CD14-positive monocyte (primary cell): ENCODE results near the gene DSTN. TPM values are rescaled to one million over a fixed set of nuclear protein-coding genes. Genes with fewer than 3 reads are reported as not detected.

Experiments used
- DNase-seq, 3 donors: peaks; one replicate each; pipeline ENCODE4 v3.0.0-alpha.2; 2011 to 2022
- H2AFZ ChIP-seq: 2 replicates; pipeline ENCODE4 v1.6.0; 2012; ENCODE audit warnings: mild to moderate bottlenecking, low read depth, low read length, inconsistent platforms; ENCODE audit not compliant: insufficient read depth, poor library complexity, severe bottlenecking
- H3K27ac ChIP-seq, 2 donors: 1 replicate in 1 of 2; 2 replicates in 1 of 2; pipeline ENCODE4 v1.5.1; 2012 to 2013; ENCODE audit warnings: low read length in 2 of 2, control low read depth in 1 of 2, inconsistent platforms in 1 of 2, low read depth in 1 of 2, mild to moderate bottlenecking in 1 of 2
- H3K27me3 ChIP-seq, 2 donors: one replicate each; pipeline versions ENCODE4 v1.6.0 to v1.6.1; 2011 to 2013; ENCODE audit warnings: low read length in 2 of 2; ENCODE audit not compliant: control insufficient read depth in 2 of 2, insufficient read depth in 2 of 2
- H3K36me3 ChIP-seq, 2 donors: replicated peaks in 1 of 2; 1 replicate in 1 of 2; 2 replicates in 1 of 2; pipeline versions ENCODE4 v1.5.1 to v1.6.1; 2012 to 2013; ENCODE audit warnings: low read length in 2 of 2, control low read depth in 1 of 2, inconsistent platforms in 1 of 2, mild to moderate bottlenecking in 1 of 2; ENCODE audit not compliant: insufficient read depth in 2 of 2, control insufficient read depth in 1 of 2
- H3K4me1 ChIP-seq, 2 donors: 1 replicate in 1 of 2; 2 replicates in 1 of 2; pipeline versions ENCODE4 v1.5.1 to v1.6.1; 2012 to 2013; ENCODE audit warnings: low read length in 2 of 2, control low read depth in 1 of 2, inconsistent platforms in 1 of 2, mild to moderate bottlenecking in 1 of 2, moderate library complexity in 1 of 2; ENCODE audit not compliant: insufficient read depth in 2 of 2, control insufficient read depth in 1 of 2
- H3K4me2 ChIP-seq: replicated peaks from 2 replicates; pipeline ENCODE3; 2012; ENCODE audit warnings: low read length, moderate library complexity, mild to moderate bottlenecking; ENCODE audit not compliant: poor library complexity, severe bottlenecking; ENCODE audit errors: extremely low read depth
- H3K4me3 ChIP-seq, 3 experiments: fragments of 200-600 bp in 1 of 3; sonication (generic) in 1 of 3; replicated peaks in 1 of 3; 1 replicate in 2 of 3; 2 replicates in 1 of 3; pipeline ENCODE4 v1.5.1; 2011 to 2013; ENCODE audit warnings: low read length in 3 of 3, mild to moderate bottlenecking in 3 of 3, control low read depth in 2 of 3, low read depth in 2 of 3, inconsistent platforms in 1 of 3, moderate library complexity in 1 of 3
- H3K79me2 ChIP-seq: 2 replicates; pipeline ENCODE4 v1.6.0; 2012; ENCODE audit warnings: mild to moderate bottlenecking, control low read depth, inconsistent platforms, low read length, moderate library complexity; ENCODE audit not compliant: insufficient read depth
- H3K9ac ChIP-seq: 2 replicates; pipeline ENCODE4 v1.6.0; 2017; ENCODE audit warnings: low read length, mild to moderate bottlenecking; ENCODE audit not compliant: insufficient read depth, poor library complexity, severe bottlenecking
- H3K9me3 ChIP-seq, 2 donors: replicated peaks in 1 of 2; 1 replicate in 1 of 2; 2 replicates in 1 of 2; pipeline versions ENCODE4 v1.5.1 to v1.6.1; 2012 to 2013; ENCODE audit warnings: low read length in 2 of 2, control low read depth in 1 of 2; ENCODE audit not compliant: control insufficient read depth in 1 of 2, insufficient read depth in 1 of 2
- H4K20me1 ChIP-seq: 2 replicates; pipeline ENCODE4 v1.6.0; 2012; ENCODE audit warnings: mild to moderate bottlenecking, low read length, control low read depth, moderate library complexity; ENCODE audit not compliant: insufficient read depth
- H3K27ac Mint-ChIP-seq, 7 donors: one replicate each; pipeline ENCODE4 v1.8.0; 2020; ENCODE audit warnings: mild to moderate bottlenecking in 7 of 7, mixed read lengths in 7 of 7, moderate library complexity in 6 of 7, inconsistent platforms in 2 of 7
- H3K27me3 Mint-ChIP-seq, 3 donors: one replicate each; pipeline ENCODE4 v1.8.0; 2021 to 2022; ENCODE audit warnings: low read depth in 3 of 3, mild to moderate bottlenecking in 3 of 3, mixed read lengths in 3 of 3, moderate library complexity in 3 of 3, inconsistent platforms in 1 of 3
- H3K36me3 Mint-ChIP-seq, 2 donors: one replicate each; pipeline ENCODE4 v1.8.0; 2020; ENCODE audit warnings: mixed read lengths in 2 of 2, inconsistent platforms in 1 of 2, mild to moderate bottlenecking in 1 of 2
- H3K4me1 Mint-ChIP-seq: one replicate; pipeline ENCODE4 v1.8.0; 2020; ENCODE audit warnings: mild to moderate bottlenecking, mixed read lengths
- H3K4me3 Mint-ChIP-seq, 2 donors: one replicate each; pipeline ENCODE4 v1.8.0; 2020; ENCODE audit warnings: mild to moderate bottlenecking in 2 of 2, mixed read lengths in 2 of 2, moderate library complexity in 1 of 2
- H3K9me3 Mint-ChIP-seq, 7 donors: one replicate each; pipeline ENCODE4 v1.8.0; 2020 to 2022; ENCODE audit warnings: mixed read lengths in 7 of 7, mild to moderate bottlenecking in 6 of 7, moderate library complexity in 6 of 7, inconsistent platforms in 2 of 7
- WGBS: methylation state at CpG from one replicate; pipeline ENCODE4 v1.1.5; 2013; ENCODE audit warnings: missing lambda C conversion rate; ENCODE audit not compliant: insufficient coverage; 5-methylcytosine and 5-hydroxymethylcytosine counted together
- intact Hi-C, 2 donors: fragments of 100-400 bp; cut with micrococcal nuclease; formaldehyde crosslinking; loops; one replicate each; pipeline versions ENCODE4 v1.15.0 to v1.15.1; 2023
- polyA plus RNA-seq, 3 donors: library from polyadenylated mRNA; depleted of rRNA in 1 of 3; unstranded in 2 of 3; stranded (reverse) in 1 of 3; fragments of 300-500 nt in 2 of 3; fragments of >200 nt in 1 of 3; fragmentation: Illumina TruSeq in 2 of 3; gene quantifications; 1 replicate in 2 of 3; 2 replicates in 1 of 3; pipeline ENCODE4 v1.2.3, GENCODE V29; 2012 to 2021
- TF ChIP-seq, protein P1 (sequence below): fragments of 200-600 bp; IDR thresholded peaks from one replicate; pipeline ENCODE4 v1.8.0; 2022; ENCODE audit warnings: antibody characterized with exemption, mild to moderate bottlenecking

The DSTN gene
- polyA plus RNA-seq, 3 donors: 15.6 to 63.8 (median 58.4) TPM

GRCh38 chr20:17648791-17649730, 79.2 kb downstream of the DSTN start:
- DNase-seq: no peak
- Mint-ChIP-seq H3K36me3 (peaks cover 17 to 49% of the 10 kb centered on the region in 2 donors), H3K27ac (peak overlapping the region in 5 of 7 donors; percentile 66 to 85 (median 80)), H3K9me3 (no peaks in the 10 kb centered on the region), H3K27me3 (peaks cover 0 to 3% (median 0%) of the 10 kb centered on the region in 3 donors), H3K4me1 (peaks cover 57% of the 10 kb centered on the region), H3K4me3 (peak overlapping the region; percentile 24 to 59)
- Histone ChIP-seq H3K4me1 (peaks cover 27 to 46% of the 10 kb centered on the region in 2 donors), H3K4me3 (no peak overlapping the region), H4K20me1 (peaks cover 93% of the 10 kb centered on the region), H3K27ac (peak overlapping the region in 1 of 2 donors; percentile 53), H3K79me2 (peaks cover 64% of the 10 kb centered on the region), H3K36me3 (peaks cover 8 to 62% of the 10 kb centered on the region in 2 donors), H3K9me3 (no peaks in the 10 kb centered on the region), H3K27me3 (no peaks in the 10 kb centered on the region), H3K4me2 (peak overlapping the region; percentile 32), H2AFZ (no peak overlapping the region), H3K9ac (no peak overlapping the region)
- TF ChIP-seq, protein P1, sequence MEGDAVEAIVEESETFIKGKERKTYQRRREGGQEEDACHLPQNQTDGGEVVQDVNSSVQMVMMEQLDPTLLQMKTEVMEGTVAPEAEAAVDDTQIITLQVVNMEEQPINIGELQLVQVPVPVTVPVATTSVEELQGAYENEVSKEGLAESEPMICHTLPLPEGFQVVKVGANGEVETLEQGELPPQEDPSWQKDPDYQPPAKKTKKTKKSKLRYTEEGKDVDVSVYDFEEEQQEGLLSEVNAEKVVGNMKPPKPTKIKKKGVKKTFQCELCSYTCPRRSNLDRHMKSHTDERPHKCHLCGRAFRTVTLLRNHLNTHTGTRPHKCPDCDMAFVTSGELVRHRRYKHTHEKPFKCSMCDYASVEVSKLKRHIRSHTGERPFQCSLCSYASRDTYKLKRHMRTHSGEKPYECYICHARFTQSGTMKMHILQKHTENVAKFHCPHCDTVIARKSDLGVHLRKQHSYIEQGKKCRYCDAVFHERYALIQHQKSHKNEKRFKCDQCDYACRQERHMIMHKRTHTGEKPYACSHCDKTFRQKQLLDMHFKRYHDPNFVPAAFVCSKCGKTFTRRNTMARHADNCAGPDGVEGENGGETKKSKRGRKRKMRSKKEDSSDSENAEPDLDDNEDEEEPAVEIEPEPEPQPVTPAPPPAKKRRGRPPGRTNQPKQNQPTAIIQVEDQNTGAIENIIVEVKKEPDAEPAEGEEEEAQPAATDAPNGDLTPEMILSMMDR: peak; percentile 65
- intact Hi-C loops: no loop called here
- 2% methylated on average over 9 of the region's 20 CpGs for WGBS

DNA sequence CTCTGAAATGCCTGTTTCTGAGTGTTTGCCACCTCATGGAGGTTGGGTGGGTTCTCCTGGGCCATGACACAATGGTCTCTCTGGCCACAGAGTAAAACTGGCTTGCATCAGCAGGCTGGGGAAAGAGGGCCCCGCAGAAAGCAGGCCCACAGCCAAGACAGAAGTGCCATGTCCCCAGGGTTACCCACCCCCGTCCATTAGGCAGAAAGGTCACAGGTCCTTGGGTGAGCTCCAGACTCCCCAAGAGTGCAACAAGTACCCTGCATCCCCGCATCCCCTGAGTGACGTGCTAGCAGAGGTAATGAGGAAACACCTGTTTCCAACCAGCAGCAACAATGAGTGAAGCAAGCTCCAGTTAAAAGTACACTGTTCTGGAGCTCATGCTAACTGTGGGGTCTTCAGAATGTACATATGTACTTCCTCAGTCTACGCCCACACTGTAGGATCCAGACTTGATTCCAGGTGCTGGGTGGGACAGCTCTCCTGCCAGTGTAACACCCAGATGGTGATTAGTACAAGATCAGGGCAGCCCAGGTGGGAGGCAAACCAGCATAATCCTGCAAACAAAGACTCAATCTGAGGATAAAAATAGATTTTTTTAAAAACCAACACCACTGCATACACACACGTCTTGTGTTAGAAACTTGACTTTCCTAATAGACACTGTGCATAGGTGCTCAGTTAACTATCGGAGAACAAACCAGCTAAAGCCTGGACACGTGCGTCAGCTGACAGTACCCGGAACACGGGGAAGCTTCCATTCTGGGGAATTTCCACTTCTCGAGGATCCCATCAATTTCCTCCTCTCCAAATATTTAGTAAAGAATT, 80.6 kb downstream of the DSTN start:
- peak overlapping the region in 1 of 2 donors; percentile 34 for H3K27ac ChIP-seq
- no peak overlapping the region for H2AFZ ChIP-seq
- WGBS: 8% methylated on average over 5 of the region's 12 CpGs
- intact Hi-C loops: no loop called here
- peaks cover 57% of the 10 kb centered on the region for H3K79me2 ChIP-seq
- H3K4me1 Mint-ChIP-seq: peaks cover 57% of the 10 kb centered on the region
- peak overlapping the region in 1 of 2 donors; percentile 5 for H3K4me3 Mint-ChIP-seq
- H3K27me3 Mint-ChIP-seq: peaks cover 0 to 3% (median 0%) of the 10 kb centered on the region in 3 donors
- peaks cover 17 to 46% of the 10 kb centered on the region in 2 donors for H3K36me3 Mint-ChIP-seq
- no peak overlapping the region for H3K4me3 ChIP-seq
- H3K4me1 ChIP-seq: peaks cover 27 to 46% of the 10 kb centered on the region in 2 donors
- no peaks in the 10 kb centered on the region for H3K9me3 Mint-ChIP-seq
- H3K4me2 ChIP-seq: no peak overlapping the region
- no peaks in the 10 kb centered on the region for H3K27me3 ChIP-seq
- TF ChIP-seq, protein P1: no peak
- no peaks in the 10 kb centered on the region for H3K9me3 ChIP-seq
- H3K9ac ChIP-seq: no peak overlapping the region
- H4K20me1 ChIP-seq: peaks cover 85% of the 10 kb centered on the region
- no peak for DNase-seq
- peak overlapping the region; percentile 10 to 66 (median 46) for H3K27ac Mint-ChIP-seq
- peaks cover 11 to 54% of the 10 kb centered on the region in 2 donors for H3K36me3 ChIP-seq
